ENCODE results near the gene PXDC1. TPM values are rescaled to one million over a fixed set of nuclear protein-coding genes. Genes with fewer than 3 reads are reported as not detected.

Gene PXDC1
- total and polyA plus RNA-seq, 2 donors (not counting 3 experiments of a cell fraction or from before 2014, with no cell fraction given): 60.9 to 121 TPM

DNA sequence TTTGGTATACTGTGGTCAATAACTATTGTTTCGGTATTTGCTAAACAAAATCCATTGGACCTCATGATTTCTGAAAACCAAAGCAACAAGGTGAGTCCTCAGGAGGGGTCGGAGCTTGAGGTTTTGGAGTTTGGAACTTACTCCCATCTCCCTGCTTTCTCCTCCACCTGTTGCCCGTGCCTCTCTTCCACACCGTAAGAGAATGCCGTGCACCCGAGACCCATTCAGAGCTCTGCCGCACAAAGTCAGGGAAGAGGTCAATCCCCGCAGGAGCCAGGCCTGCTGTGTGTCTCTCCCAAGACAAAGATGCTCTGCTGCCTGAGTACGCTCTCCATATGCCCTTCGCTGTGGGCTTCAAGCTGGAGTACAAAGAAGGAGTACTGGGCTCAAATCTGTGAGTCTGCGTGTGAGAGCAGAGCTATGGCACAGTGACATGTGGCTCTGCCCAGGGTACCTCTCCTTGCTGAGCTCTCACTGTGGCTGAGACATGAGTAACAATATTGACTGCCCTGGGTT, 23.9 kb downstream of the PXDC1 start:
- dilution Hi-C loops (cut with MboI; ENCODE audit: extremely low pct_ligation_motif_present, low sequenced_read_pairs): no loop called here
- BruUV-seq (replicated peaks): no TSS peak
- intact Hi-C loops (cut with micrococcal nuclease): no loop called here
- CTCF ChIA-PET: no interaction called here
- no peak overlapping the region for H3K4me2 ChIP-seq (ENCODE audit: insufficient read depth, low read length)
- peaks cover 73% of the 10 kb centered on the region for H3K79me2 ChIP-seq (ENCODE audit: control insufficient read depth, insufficient read depth, low read length)
- no peak overlapping the region for H3K4me3 ChIP-seq (replicated peaks in 1 of 3; ENCODE audit: insufficient read depth in 1 of 3, low read depth in 1 of 3, low read length in 3 of 3)
- DNase-seq (ENCODE audit: low read depth, low spot score) (no peak), FAIRE-seq (no peak)
- POLR2A ChIA-PET: interaction anchor here (0.7 kb wide), 1 partner anchor 313 kb away, joined by 5 read pairs; no protein-coding TSS in a partner anchor
- no peaks in the 10 kb centered on the region for H3K27me3 ChIP-seq (ENCODE audit: control insufficient read depth in 2 of 2, insufficient read depth in 2 of 2, low read length in 2 of 2)
- H3K9me1 ChIP-seq (replicated peaks; ENCODE audit: control insufficient read depth, extremely low read depth, insufficient read depth, low read length): no peaks in the 10 kb centered on the region
- H3K9me3 ChIP-seq (replicated peaks; ENCODE audit: control insufficient read depth, insufficient read depth, low read length): no peaks in the 10 kb centered on the region
- peaks cover 43 to 67% of the 10 kb centered on the region in 2 experiments for H3K36me3 ChIP-seq (ENCODE audit: control insufficient read depth in 2 of 2, extremely low read depth in 1 of 2, insufficient read depth in 2 of 2, low read length in 2 of 2)
- peaks cover 8% of the 10 kb centered on the region for H3K4me1 ChIP-seq (ENCODE audit: control insufficient read depth, extremely low read depth, insufficient read depth, low read length)
- H3K9ac ChIP-seq (replicated peaks; ENCODE audit: extremely low read depth, insufficient read depth, low read length): no peak overlapping the region
- TF ChIP-seq JUN (IDR thresholded peaks at IDR 0.05; ENCODE audit: borderline replicate concordance, insufficient read depth, insufficient read length, low read depth): no peak
- TF ChIP-seq, protein P1, sequence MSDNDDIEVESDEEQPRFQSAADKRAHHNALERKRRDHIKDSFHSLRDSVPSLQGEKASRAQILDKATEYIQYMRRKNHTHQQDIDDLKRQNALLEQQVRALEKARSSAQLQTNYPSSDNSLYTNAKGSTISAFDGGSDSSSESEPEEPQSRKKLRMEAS (IDR thresholded peaks at IDR 0.05; ENCODE audit: insufficient read depth, insufficient read length): no peak
- TF ChIP-seq FOS (IDR thresholded peaks at IDR 0.05; ENCODE audit: borderline replicate concordance, insufficient read depth, low read length): no peak
- TF ChIP-seq POLR2A (IDR thresholded peaks at IDR 0.05; ENCODE audit: low read depth, low read length): no peak
- no peak for TF ChIP-seq GATA2 (IDR thresholded peaks at IDR 0.05; ENCODE audit: insufficient read depth, insufficient read length, low read depth, low read length)
- no peak for TF ChIP-seq EZH2 (IDR thresholded peaks at IDR 0.05; ENCODE audit: borderline replicate concordance, low read depth, low read length, severe bottlenecking)
- TF ChIP-seq POLR2AphosphoS5 (IDR thresholded peaks at IDR 0.05; ENCODE audit: insufficient read depth, low read depth, low read length): no peak
- TF ChIP-seq MYC (IDR thresholded peaks at IDR 0.05; ENCODE audit: low read depth, low read length): no peak
- TF ChIP-seq, protein P2, sequence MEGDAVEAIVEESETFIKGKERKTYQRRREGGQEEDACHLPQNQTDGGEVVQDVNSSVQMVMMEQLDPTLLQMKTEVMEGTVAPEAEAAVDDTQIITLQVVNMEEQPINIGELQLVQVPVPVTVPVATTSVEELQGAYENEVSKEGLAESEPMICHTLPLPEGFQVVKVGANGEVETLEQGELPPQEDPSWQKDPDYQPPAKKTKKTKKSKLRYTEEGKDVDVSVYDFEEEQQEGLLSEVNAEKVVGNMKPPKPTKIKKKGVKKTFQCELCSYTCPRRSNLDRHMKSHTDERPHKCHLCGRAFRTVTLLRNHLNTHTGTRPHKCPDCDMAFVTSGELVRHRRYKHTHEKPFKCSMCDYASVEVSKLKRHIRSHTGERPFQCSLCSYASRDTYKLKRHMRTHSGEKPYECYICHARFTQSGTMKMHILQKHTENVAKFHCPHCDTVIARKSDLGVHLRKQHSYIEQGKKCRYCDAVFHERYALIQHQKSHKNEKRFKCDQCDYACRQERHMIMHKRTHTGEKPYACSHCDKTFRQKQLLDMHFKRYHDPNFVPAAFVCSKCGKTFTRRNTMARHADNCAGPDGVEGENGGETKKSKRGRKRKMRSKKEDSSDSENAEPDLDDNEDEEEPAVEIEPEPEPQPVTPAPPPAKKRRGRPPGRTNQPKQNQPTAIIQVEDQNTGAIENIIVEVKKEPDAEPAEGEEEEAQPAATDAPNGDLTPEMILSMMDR (IDR thresholded peaks at IDR 0.05; ENCODE audit: extremely low read depth in 1 of 2, insufficient read depth in 1 of 2, low read depth in 1 of 2, low read length in 2 of 2): no peak
- H3K27ac ChIP-seq (ENCODE audit: insufficient read depth, low read depth, low read length): no peak overlapping the region
- H2AFZ ChIP-seq (ENCODE audit: low read depth, low read length): no peak overlapping the region
- peaks cover 4% of the 10 kb centered on the region for H4K20me1 ChIP-seq (replicated peaks; ENCODE audit: control insufficient read depth, extremely low read depth, insufficient read depth, low read length)

Data from endothelial cell of umbilical vein (primary cell).